ENCODE measurements around the gene RIC1.

Gene RIC1

DNA sequence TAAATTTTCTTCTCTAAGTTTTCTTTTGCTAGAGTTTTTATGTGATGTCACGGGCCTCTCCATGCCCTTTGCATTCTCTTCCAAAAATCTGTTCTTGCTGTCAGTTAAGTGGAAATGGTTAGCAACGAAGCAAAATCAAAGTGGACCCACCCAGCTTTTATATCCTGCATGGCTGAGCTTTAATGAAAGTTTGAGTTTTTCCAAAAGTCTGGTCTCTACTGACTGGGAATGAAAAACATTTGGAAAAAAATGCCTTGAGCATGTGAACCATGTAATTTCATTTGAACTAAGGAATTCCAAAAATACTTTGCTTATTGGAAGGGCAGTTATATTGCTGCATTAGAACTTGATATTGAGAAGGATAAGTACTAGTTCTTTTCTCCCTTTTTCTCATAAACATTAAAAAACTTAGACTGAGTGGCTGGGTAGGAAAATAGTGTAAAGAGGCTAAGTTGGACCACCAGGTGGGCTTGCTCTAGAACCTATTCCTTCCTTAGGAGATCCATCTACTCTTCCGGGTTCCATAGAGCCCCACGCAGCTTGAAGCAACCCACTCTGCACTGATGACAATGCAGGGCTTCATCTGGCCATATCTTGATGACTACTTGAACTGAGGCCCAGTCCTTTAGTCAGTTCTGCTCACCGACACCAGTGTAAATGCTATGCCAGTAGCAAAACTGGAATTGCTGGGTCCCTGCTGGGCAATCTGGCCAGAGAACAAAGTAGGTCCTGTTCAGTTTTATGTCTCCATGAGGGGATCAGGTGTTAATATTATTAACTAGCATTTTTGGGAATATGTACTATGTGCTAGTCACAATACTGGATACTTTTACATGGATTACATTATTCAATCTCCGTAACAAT is 17.4 kb upstream of the RIC1 start:
- DNase-seq (ENCODE audit: low read depth): peak; percentile 58
- H3K4me3 ChIP-seq (ENCODE audit: low read length): no peak overlapping the region
- TF ChIP-seq, protein P1, sequence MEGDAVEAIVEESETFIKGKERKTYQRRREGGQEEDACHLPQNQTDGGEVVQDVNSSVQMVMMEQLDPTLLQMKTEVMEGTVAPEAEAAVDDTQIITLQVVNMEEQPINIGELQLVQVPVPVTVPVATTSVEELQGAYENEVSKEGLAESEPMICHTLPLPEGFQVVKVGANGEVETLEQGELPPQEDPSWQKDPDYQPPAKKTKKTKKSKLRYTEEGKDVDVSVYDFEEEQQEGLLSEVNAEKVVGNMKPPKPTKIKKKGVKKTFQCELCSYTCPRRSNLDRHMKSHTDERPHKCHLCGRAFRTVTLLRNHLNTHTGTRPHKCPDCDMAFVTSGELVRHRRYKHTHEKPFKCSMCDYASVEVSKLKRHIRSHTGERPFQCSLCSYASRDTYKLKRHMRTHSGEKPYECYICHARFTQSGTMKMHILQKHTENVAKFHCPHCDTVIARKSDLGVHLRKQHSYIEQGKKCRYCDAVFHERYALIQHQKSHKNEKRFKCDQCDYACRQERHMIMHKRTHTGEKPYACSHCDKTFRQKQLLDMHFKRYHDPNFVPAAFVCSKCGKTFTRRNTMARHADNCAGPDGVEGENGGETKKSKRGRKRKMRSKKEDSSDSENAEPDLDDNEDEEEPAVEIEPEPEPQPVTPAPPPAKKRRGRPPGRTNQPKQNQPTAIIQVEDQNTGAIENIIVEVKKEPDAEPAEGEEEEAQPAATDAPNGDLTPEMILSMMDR (conservative IDR thresholded peaks at IDR 0.05; ENCODE audit: low read length): no peak

- TF ChIP-seq, protein P1 (conservative IDR thresholded peaks at IDR 0.05; ENCODE audit: low read length): no peak
- H3K4me3 ChIP-seq (ENCODE audit: low read length): no peak overlapping the region
- peak; percentile 11 for DNase-seq (ENCODE audit: low read depth)
Observed at GRCh38 chr9:5612185-5612530, 16.7 kb upstream of the RIC1 start.

DNA sequence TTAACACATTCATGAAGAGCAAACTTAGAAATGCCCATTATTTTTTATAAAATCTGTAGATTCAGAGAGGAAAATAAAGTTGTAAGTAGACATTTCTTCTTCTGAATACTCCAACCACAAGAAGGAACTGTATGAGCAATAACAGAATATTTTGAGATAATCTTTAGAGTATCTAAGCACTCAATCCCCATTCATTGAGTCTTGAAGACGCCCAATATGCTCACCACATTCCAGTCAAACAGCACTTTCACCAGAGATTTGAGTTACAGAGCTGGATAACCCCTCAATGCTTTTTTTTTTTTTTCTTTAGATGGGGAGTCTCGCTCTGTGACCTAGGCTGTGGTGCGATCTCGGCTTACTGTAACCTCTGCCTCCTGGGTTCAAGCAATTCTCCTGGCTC is 14.7 kb upstream of the RIC1 start:
- no peak overlapping the region for H3K4me3 ChIP-seq (ENCODE audit: low read length)
- DNase-seq (ENCODE audit: low read depth): no peak
- TF ChIP-seq, protein P1 (conservative IDR thresholded peaks at IDR 0.05; ENCODE audit: low read length): no peak

GRCh38 chr9:5614985-5615384 is 13.9 kb upstream of the RIC1 start:
- no peak for DNase-seq (ENCODE audit: low read depth)
- H3K4me3 ChIP-seq (ENCODE audit: low read length): no peak overlapping the region
- TF ChIP-seq, protein P1 (conservative IDR thresholded peaks at IDR 0.05; ENCODE audit: low read length): no peak

- no peak for DNase-seq (ENCODE audit: low read depth)
- TF ChIP-seq, protein P1 (conservative IDR thresholded peaks at IDR 0.05; ENCODE audit: low read length): no peak
- H3K4me3 ChIP-seq (ENCODE audit: low read length): no peak overlapping the region
Observed at GRCh38 chr9:5617749-5618148, 11.2 kb upstream of the RIC1 start.

DNA sequence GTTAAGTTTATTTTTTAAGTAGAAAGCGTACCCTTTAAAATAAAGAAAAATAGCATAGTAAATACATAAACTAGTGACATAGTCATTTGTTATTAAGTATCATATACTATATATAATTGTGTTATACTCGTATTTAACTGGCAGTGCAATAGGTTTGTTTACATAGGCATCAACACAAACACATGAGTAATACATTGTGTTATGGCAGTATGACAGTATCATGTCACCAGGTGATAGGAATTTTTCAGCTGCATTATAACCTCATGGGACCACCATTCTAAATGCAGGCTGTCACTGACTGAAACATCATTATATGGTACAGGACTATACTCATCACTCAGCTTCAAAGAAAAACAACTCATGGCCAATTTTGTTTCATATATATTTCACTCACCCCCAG is 8.4 kb upstream of the RIC1 start:
- TF ChIP-seq, protein P1 (conservative IDR thresholded peaks at IDR 0.05; ENCODE audit: low read length): no peak
- DNase-seq (ENCODE audit: low read depth): no peak
- H3K4me3 ChIP-seq (ENCODE audit: low read length): no peak overlapping the region

DNA sequence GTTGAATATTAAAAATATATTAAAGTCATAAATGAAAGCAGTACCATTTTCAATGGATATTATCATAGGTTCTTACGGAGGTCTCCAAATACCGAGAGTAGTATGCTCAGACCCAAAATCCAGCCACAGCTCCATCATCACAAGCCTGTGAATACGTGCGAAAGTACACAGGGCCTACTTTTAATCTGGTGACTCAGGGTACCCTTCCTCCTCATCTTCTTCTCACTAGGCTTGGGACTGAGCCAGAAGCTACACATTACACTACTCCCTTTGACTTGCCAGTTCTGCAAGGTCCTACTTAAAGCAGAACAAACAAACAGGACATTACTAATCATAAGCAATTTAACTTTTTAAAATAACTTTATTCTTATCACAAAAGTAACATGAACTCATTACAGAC is 7.6 kb upstream of the RIC1 start:
- TF ChIP-seq, protein P1 (conservative IDR thresholded peaks at IDR 0.05; ENCODE audit: low read length): no peak
- peak; percentile 50 for DNase-seq (ENCODE audit: low read depth)

More for the DNA sequence above, 7.6 kb upstream of the RIC1 start:
- H3K4me3 ChIP-seq (ENCODE audit: low read length): no peak overlapping the region
